SHP77 treated with DMSO at 0.1 percent for 48 hours (cell line): ENCODE results near the gene SSBP4.
"Not testable (repeated sequence)": the region's sequence is repeated elsewhere in the genome, so short reads cannot be mapped to it uniquely, and the experiment has no call there.

Source experiments
- DNase-seq: peaks from one replicate; lab custom pipeline; 2025; lab: John Stamatoyannopoulos, UW

The SSBP4 gene

GRCh38 chr19:18393836-18394235, 25.4 kb upstream of the SSBP4 start:
- no peak for DNase-seq

- DNase-seq = no peak
These were observed 22.5 kb upstream of the SSBP4 start for GRCh38 chr19:18396471-18397241.

GRCh38 chr19:18397242-18398202, 21.7 kb upstream of the SSBP4 start, which contains the start of gene LRRC25:
Gene LRRC25 (minus strand): TSS chr19:18397622. CDS start chr19:18396963, 659 bp downstream.
- DNase-seq = no peak

- no peak for DNase-seq
These were observed 20.2 kb upstream of the SSBP4 start for GRCh38 chr19:18399008-18399407.

GRCh38 chr19:18401580-18402112, 17.6 kb upstream of the SSBP4 start:
- no peak for DNase-seq

- DNase-seq = not testable (repeated sequence)
These were observed 16.5 kb upstream of the SSBP4 start for GRCh38 chr19:18402455-18403248.

- not testable (repeated sequence) for DNase-seq
These were observed 13.4 kb upstream of the SSBP4 start for GRCh38 chr19:18405754-18406153.

- DNase-seq = no peak
These were observed 12.4 kb upstream of the SSBP4 start for GRCh38 chr19:18406749-18407148.

GRCh38 chr19:18408053-18408476, 11.1 kb upstream of the SSBP4 start:
- peak; percentile 28 for DNase-seq

GRCh38 chr19:18412610-18413239, 6.5 kb upstream of the SSBP4 start:
- no peak for DNase-seq

- no peak for DNase-seq
These were observed 4.6 kb upstream of the SSBP4 start for GRCh38 chr19:18414504-18415177.

GRCh38 chr19:18415178-18415867, 3.9 kb upstream of the SSBP4 start:
- no peak for DNase-seq

- DNase-seq = peak; percentile 64
These were observed 2.4 kb upstream of the SSBP4 start for GRCh38 chr19:18416778-18417249.

- peak; percentile 54 for DNase-seq
These were observed 1.8 kb upstream of the SSBP4 start for GRCh38 chr19:18417250-18418028.

- no peak for DNase-seq
These were observed 1.1 kb upstream of the SSBP4 start for GRCh38 chr19:18418029-18418482.

GRCh38 chr19:18418483-18419194, 559 bp upstream of the SSBP4 start:
- DNase-seq = no peak

- DNase-seq = no peak
These were observed 682 bp downstream of the SSBP4 start for GRCh38 chr19:18419699-18420460.
